IPS-18c (cell line): ENCODE data around the gene STRA8.

Source experiments
- H3K4me3 ChIP-seq: 2 replicates; pipeline ENCODE4 v1.7.0; 2013; ENCODE audit warnings: low read depth, mild to moderate bottlenecking, low read length, moderate library complexity; ENCODE audit not compliant: insufficient read depth
- H3K9me3 ChIP-seq: one replicate; pipeline ENCODE4 v1.6.1; 2013; ENCODE audit warnings: mild to moderate bottlenecking, low read length, moderate library complexity; ENCODE audit not compliant: control insufficient read depth, insufficient read depth

The STRA8 gene

GRCh38 chr7:135248546-135248945, 14.9 kb downstream of the STRA8 start:
- H3K4me3 ChIP-seq: no peak overlapping the region
- H3K9me3 ChIP-seq: no peaks in the 10 kb centered on the region

GRCh38 chr7:135251496-135252391, 18.1 kb downstream of the STRA8 start:
- Histone ChIP-seq H3K9me3 (no peaks in the 10 kb centered on the region), H3K4me3 (no peak overlapping the region)

- no peak overlapping the region for H3K4me3 ChIP-seq
- no peaks in the 10 kb centered on the region for H3K9me3 ChIP-seq
These were observed 20.5 kb downstream of the STRA8 start for GRCh38 chr7:135253851-135254771.

- Histone ChIP-seq H3K9me3 (no peaks in the 10 kb centered on the region), H3K4me3 (no peak overlapping the region)
These were observed 24.2 kb downstream of the STRA8 start for GRCh38 chr7:135257790-135258189.

GRCh38 chr7:135258585-135258984, 24.9 kb downstream of the STRA8 start:
- Histone ChIP-seq H3K9me3 (no peaks in the 10 kb centered on the region), H3K4me3 (no peak overlapping the region)

- Histone ChIP-seq H3K4me3 (no peak overlapping the region), H3K9me3 (no peaks in the 10 kb centered on the region)
These were observed 26.1 kb downstream of the STRA8 start for GRCh38 chr7:135259702-135260101.

GRCh38 chr7:135260470-135260869, 26.8 kb downstream of the STRA8 start:
- Histone ChIP-seq H3K9me3 (no peaks in the 10 kb centered on the region), H3K4me3 (no peak overlapping the region)

- Histone ChIP-seq H3K9me3 (no peaks in the 10 kb centered on the region), H3K4me3 (no peak overlapping the region)
These were observed 27.5 kb downstream of the STRA8 start for GRCh38 chr7:135260930-135261721.

- Histone ChIP-seq H3K4me3 (no peak overlapping the region), H3K9me3 (no peaks in the 10 kb centered on the region)
These were observed 29.1 kb downstream of the STRA8 start for GRCh38 chr7:135262623-135263320.

GRCh38 chr7:135263321-135263970, 29.8 kb downstream of the STRA8 start:
- H3K9me3 ChIP-seq: no peaks in the 10 kb centered on the region
- no peak overlapping the region for H3K4me3 ChIP-seq

- Histone ChIP-seq H3K4me3 (no peak overlapping the region), H3K9me3 (no peaks in the 10 kb centered on the region)
These were observed 32.0 kb downstream of the STRA8 start for GRCh38 chr7:135265637-135266036.

GRCh38 chr7:135269921-135270320, 36.3 kb downstream of the STRA8 start:
- Histone ChIP-seq H3K4me3 (no peak overlapping the region), H3K9me3 (peaks cover 2% of the 10 kb centered on the region)

- Histone ChIP-seq H3K9me3 (peaks cover 2% of the 10 kb centered on the region), H3K4me3 (no peak overlapping the region)
These were observed 37.1 kb downstream of the STRA8 start for GRCh38 chr7:135270577-135271254.

- H3K9me3 ChIP-seq: peaks cover 2% of the 10 kb centered on the region
These were observed 37.6 kb downstream of the STRA8 start for GRCh38 chr7:135271255-135271615.

GRCh38 chr7:135272303-135272702, 38.7 kb downstream of the STRA8 start:
- Histone ChIP-seq H3K4me3 (no peak overlapping the region), H3K9me3 (peaks cover 2% of the 10 kb centered on the region)

More at GRCh38 chr7:135271255-135271615, 37.6 kb downstream of the STRA8 start:
- no peak overlapping the region for H3K4me3 ChIP-seq

GRCh38 chr7:135273581-135273980, 39.9 kb downstream of the STRA8 start:
- Histone ChIP-seq H3K4me3 (no peak overlapping the region), H3K9me3 (peaks cover 2% of the 10 kb centered on the region)
